ENCODE data around the gene NUP98. TPM values are rescaled to one million over a fixed set of nuclear protein-coding genes. Genes with fewer than 3 reads are reported as not detected.

NUP98 gene
- total and polyA plus RNA-seq, 2 donors (not counting 3 experiments of a cell fraction or from before 2014, with no cell fraction given) = 92.7 to 169 TPM

DNA sequence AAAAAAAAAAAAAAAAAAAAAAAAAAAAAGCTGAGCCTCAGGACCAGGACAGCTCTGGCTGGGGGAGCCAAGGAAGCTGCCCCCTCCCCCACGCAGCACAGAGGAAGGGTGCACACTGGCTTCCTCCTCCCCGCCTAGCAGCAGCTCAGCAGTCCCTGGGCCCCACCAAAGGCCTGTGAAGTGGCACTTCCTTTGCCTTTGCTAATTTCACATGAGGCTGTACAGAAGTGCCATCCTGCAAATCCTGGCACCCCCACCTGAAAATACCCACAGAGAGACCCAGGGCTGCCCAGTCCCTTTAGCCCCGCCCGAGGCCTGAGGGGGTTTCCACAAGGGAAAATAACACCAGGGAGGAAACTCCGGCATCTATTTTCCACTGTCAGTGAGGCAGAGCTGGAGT lies 39.5 kb upstream of the NUP98 start:
- POLR2A ChIA-PET = interaction anchor here (0.7 kb wide), 1 partner anchor 152 kb away, joined by 10 read pairs; no protein-coding TSS in a partner anchor
- CTCF ChIA-PET = interaction anchor here (1.0 to 2.7 kb wide), 3 partner anchors 13 to 236 kb away, joined by 3 to 14 read pairs (median 8); partner anchors contain the start of gene PGAP2
- H3K4me1 ChIP-seq (ENCODE audit: control insufficient read depth, extremely low read depth, insufficient read depth, low read length) = peaks cover 40% of the 10 kb centered on the region
- dilution Hi-C loops (cut with MboI; ENCODE audit: extremely low pct_ligation_motif_present, low sequenced_read_pairs) = no loop called here
- H3K36me3 ChIP-seq (ENCODE audit: control insufficient read depth in 2 of 2, extremely low read depth in 1 of 2, insufficient read depth in 2 of 2, low read length in 2 of 2) = no peaks in the 10 kb centered on the region
- no peak for DNase-seq (ENCODE audit: low read depth, low spot score)
- H3K79me2 ChIP-seq (ENCODE audit: control insufficient read depth, insufficient read depth, low read length) = peaks cover 77% of the 10 kb centered on the region
- TF ChIP-seq MYC (IDR thresholded peaks at IDR 0.05; ENCODE audit: low read depth, low read length) (no peak), POLR2A (IDR thresholded peaks at IDR 0.05; ENCODE audit: low read depth, low read length) (no peak), GATA2 (IDR thresholded peaks at IDR 0.05; ENCODE audit: insufficient read depth, insufficient read length, low read depth, low read length) (no peak), POLR2AphosphoS5 (IDR thresholded peaks at IDR 0.05; ENCODE audit: insufficient read depth, low read depth, low read length) (no peak)
- TF ChIP-seq, protein P1, sequence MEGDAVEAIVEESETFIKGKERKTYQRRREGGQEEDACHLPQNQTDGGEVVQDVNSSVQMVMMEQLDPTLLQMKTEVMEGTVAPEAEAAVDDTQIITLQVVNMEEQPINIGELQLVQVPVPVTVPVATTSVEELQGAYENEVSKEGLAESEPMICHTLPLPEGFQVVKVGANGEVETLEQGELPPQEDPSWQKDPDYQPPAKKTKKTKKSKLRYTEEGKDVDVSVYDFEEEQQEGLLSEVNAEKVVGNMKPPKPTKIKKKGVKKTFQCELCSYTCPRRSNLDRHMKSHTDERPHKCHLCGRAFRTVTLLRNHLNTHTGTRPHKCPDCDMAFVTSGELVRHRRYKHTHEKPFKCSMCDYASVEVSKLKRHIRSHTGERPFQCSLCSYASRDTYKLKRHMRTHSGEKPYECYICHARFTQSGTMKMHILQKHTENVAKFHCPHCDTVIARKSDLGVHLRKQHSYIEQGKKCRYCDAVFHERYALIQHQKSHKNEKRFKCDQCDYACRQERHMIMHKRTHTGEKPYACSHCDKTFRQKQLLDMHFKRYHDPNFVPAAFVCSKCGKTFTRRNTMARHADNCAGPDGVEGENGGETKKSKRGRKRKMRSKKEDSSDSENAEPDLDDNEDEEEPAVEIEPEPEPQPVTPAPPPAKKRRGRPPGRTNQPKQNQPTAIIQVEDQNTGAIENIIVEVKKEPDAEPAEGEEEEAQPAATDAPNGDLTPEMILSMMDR (IDR thresholded peaks at IDR 0.05; ENCODE audit: extremely low read depth in 1 of 2, insufficient read depth in 1 of 2, low read depth in 1 of 2, low read length in 2 of 2) = no peak
- intact Hi-C loops (cut with micrococcal nuclease) = no loop called here
- H2AFZ ChIP-seq (ENCODE audit: low read depth, low read length) = no peak overlapping the region
- no TSS peak for BruUV-seq (replicated peaks)
- no peaks in the 10 kb centered on the region for H4K20me1 ChIP-seq (replicated peaks; ENCODE audit: control insufficient read depth, extremely low read depth, insufficient read depth, low read length)
- H3K9me1 ChIP-seq (replicated peaks; ENCODE audit: control insufficient read depth, extremely low read depth, insufficient read depth, low read length) = no peaks in the 10 kb centered on the region
- no peaks in the 10 kb centered on the region for H3K27me3 ChIP-seq (ENCODE audit: control insufficient read depth in 2 of 2, insufficient read depth in 2 of 2, low read length in 2 of 2)
- no peak overlapping the region for H3K27ac ChIP-seq (ENCODE audit: insufficient read depth, low read depth, low read length)
- no peak overlapping the region for H3K4me3 ChIP-seq (replicated peaks in 1 of 3; ENCODE audit: insufficient read depth in 1 of 3, low read depth in 1 of 3, low read length in 3 of 3)
- no peak for FAIRE-seq
- H3K4me2 ChIP-seq (ENCODE audit: insufficient read depth, low read length) = no peak overlapping the region
- no peak overlapping the region for H3K9ac ChIP-seq (replicated peaks; ENCODE audit: extremely low read depth, insufficient read depth, low read length)
- no peaks in the 10 kb centered on the region for H3K9me3 ChIP-seq (replicated peaks; ENCODE audit: control insufficient read depth, insufficient read depth, low read length)

DNA sequence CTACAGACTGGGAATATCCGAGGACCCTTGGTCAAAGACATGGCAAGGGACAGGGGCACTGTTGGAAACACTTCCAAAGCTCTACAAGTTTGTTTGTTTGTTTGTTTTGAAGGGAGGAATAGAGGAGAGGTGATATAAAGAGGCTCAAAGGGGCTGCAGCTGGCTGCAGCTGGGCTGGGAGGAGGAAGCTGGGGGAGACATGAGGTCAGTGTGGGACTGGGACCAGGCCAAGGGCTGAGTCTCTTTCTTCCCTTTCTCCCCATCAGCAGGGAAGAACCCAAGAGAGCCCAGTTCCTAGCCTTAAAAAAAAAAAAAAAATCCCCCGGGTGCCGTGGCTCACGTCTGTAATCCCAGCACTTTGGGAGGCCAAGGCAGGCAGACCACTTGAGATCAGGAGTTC lies 38.4 kb upstream of the NUP98 start:
- intact Hi-C loops (cut with micrococcal nuclease) (loop anchor here (1.0 kb wide), 1 partner anchor 11 kb away; no protein-coding TSS in a partner anchor), dilution Hi-C loops (cut with MboI; ENCODE audit: extremely low pct_ligation_motif_present, low sequenced_read_pairs) (no loop called here)
- ChIA-PET POLR2A (no interaction called here), CTCF (interaction anchor here (0.8 to 2.4 kb wide), 3 partner anchors 11 to 20 kb away, joined by 4 to 16 read pairs (median 7); partner anchors contain the start of gene STIM1)
- H3K36me3 ChIP-seq (ENCODE audit: control insufficient read depth in 2 of 2, extremely low read depth in 1 of 2, insufficient read depth in 2 of 2, low read length in 2 of 2) = peaks cover 0 to 1% of the 10 kb centered on the region in 2 experiments
- no peak overlapping the region for H3K9ac ChIP-seq (replicated peaks; ENCODE audit: extremely low read depth, insufficient read depth, low read length)
- no peaks in the 10 kb centered on the region for H3K27me3 ChIP-seq (ENCODE audit: control insufficient read depth in 2 of 2, insufficient read depth in 2 of 2, low read length in 2 of 2)
- no peaks in the 10 kb centered on the region for H3K9me1 ChIP-seq (replicated peaks; ENCODE audit: control insufficient read depth, extremely low read depth, insufficient read depth, low read length)
- no peak overlapping the region for H3K4me2 ChIP-seq (ENCODE audit: insufficient read depth, low read length)
- H3K4me1 ChIP-seq (ENCODE audit: control insufficient read depth, extremely low read depth, insufficient read depth, low read length) = peaks cover 37% of the 10 kb centered on the region
- BruUV-seq (replicated peaks) = no TSS peak
- no peak overlapping the region for H2AFZ ChIP-seq (ENCODE audit: low read depth, low read length)
- H3K9me3 ChIP-seq (replicated peaks; ENCODE audit: control insufficient read depth, insufficient read depth, low read length) = no peaks in the 10 kb centered on the region
- H4K20me1 ChIP-seq (replicated peaks; ENCODE audit: control insufficient read depth, extremely low read depth, insufficient read depth, low read length) = no peaks in the 10 kb centered on the region
- no peak overlapping the region for H3K4me3 ChIP-seq (replicated peaks in 1 of 3; ENCODE audit: insufficient read depth in 1 of 3, low read depth in 1 of 3, low read length in 3 of 3)
- FAIRE-seq (no peak), DNase-seq (ENCODE audit: low read depth, low spot score) (no peak)
- TF ChIP-seq MYC (IDR thresholded peaks at IDR 0.05; ENCODE audit: low read depth, low read length) (no peak), POLR2A (IDR thresholded peaks at IDR 0.05; ENCODE audit: low read depth, low read length) (no peak), GATA2 (IDR thresholded peaks at IDR 0.05; ENCODE audit: insufficient read depth, insufficient read length, low read depth, low read length) (no peak), JUN (IDR thresholded peaks at IDR 0.05; ENCODE audit: borderline replicate concordance, insufficient read depth, insufficient read length, low read depth) (no peak), FOS (IDR thresholded peaks at IDR 0.05; ENCODE audit: borderline replicate concordance, insufficient read depth, low read length) (no peak), EZH2 (IDR thresholded peaks at IDR 0.05; ENCODE audit: borderline replicate concordance, low read depth, low read length, severe bottlenecking) (no peak), POLR2AphosphoS5 (IDR thresholded peaks at IDR 0.05; ENCODE audit: insufficient read depth, low read depth, low read length) (no peak)
- TF ChIP-seq, protein P2, sequence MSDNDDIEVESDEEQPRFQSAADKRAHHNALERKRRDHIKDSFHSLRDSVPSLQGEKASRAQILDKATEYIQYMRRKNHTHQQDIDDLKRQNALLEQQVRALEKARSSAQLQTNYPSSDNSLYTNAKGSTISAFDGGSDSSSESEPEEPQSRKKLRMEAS (IDR thresholded peaks at IDR 0.05; ENCODE audit: insufficient read depth, insufficient read length) = no peak
- TF ChIP-seq, protein P1 (IDR thresholded peaks at IDR 0.05; ENCODE audit: extremely low read depth in 1 of 2, insufficient read depth in 1 of 2, low read depth in 1 of 2, low read length in 2 of 2) = no peak
- H3K79me2 ChIP-seq (ENCODE audit: control insufficient read depth, insufficient read depth, low read length) = peaks cover 86% of the 10 kb centered on the region
- H3K27ac ChIP-seq (ENCODE audit: insufficient read depth, low read depth, low read length) = no peak overlapping the region

Data from endothelial cell of umbilical vein (primary cell).